ENCODE data around the gene SUMO1. TPM values are rescaled to one million over a fixed set of nuclear protein-coding genes. Genes with fewer than 3 reads are reported as not detected.

SUMO1 gene
- total and polyA plus RNA-seq, 2 of the 8 experiments (the other 6 are each of a cell fraction or from before 2014, with no cell fraction given): 108 to 238 TPM

- Histone ChIP-seq H3K4ac (replicated peaks; ENCODE audit: insufficient read length, low read depth, low read length) (no peak overlapping the region), H3K9ac (replicated peaks in 1 of 4; ENCODE audit: extremely low read depth in 1 of 4, low read depth in 3 of 4, low read length in 3 of 4) (no peak overlapping the region), H3K27ac (ENCODE audit: low read depth, low read length) (no peak overlapping the region), H3K27me3 (replicated peaks in 1 of 4; ENCODE audit: control insufficient read depth in 3 of 4, extremely low read depth in 1 of 4, insufficient read depth in 3 of 4, low read length in 3 of 4) (no peaks in the 10 kb centered on the region), H3K23me2 (ENCODE audit: low read depth, low read length) (no peaks in the 10 kb centered on the region), H2BK5ac (ENCODE audit: low read depth, low read length) (no peak overlapping the region), H3K14ac (ENCODE audit: insufficient read length) (no peak overlapping the region), H2AFZ (ENCODE audit: low read length) (no peak overlapping the region), H2BK12ac (ENCODE audit: low read depth, low read length) (no peak overlapping the region), H2AK5ac (ENCODE audit: low read depth, low read length) (no peak overlapping the region), H3K36me3 (ENCODE audit: control insufficient read depth in 2 of 4, insufficient read depth in 4 of 4, low read length in 3 of 4) (peaks cover 0 to 22% (median 3%) of the 10 kb centered on the region in 4 experiments; a peak in 3 of 8 replicates), H3K4me3 (ENCODE audit: extremely low read depth in 1 of 4, insufficient read depth in 2 of 4, low read depth in 3 of 4, low read length in 4 of 4) (no peak overlapping the region), H3K9me3 (ENCODE audit: insufficient read depth in 2 of 2, low read depth in 1 of 2, low read length in 1 of 2) (no peaks in the 10 kb centered on the region), H2BK120ac (replicated peaks; ENCODE audit: low read depth, low read length) (no peak overlapping the region), H2BK15ac (ENCODE audit: low read length) (no peak overlapping the region), H2BK20ac (ENCODE audit: low read length) (no peak overlapping the region), H4K5ac (ENCODE audit: insufficient read length, low read depth, low read length) (no peak overlapping the region), H3K4me2 (ENCODE audit: insufficient read depth in 1 of 2, low read depth in 2 of 2, low read length in 2 of 2) (no peak overlapping the region), H3K23ac (ENCODE audit: insufficient read length) (no peak overlapping the region), H4K91ac (replicated peaks; ENCODE audit: insufficient read length, low read length) (no peak overlapping the region), H4K20me1 (replicated peaks in 1 of 2; ENCODE audit: control insufficient read depth in 1 of 2, insufficient read depth in 2 of 2, low read length in 2 of 2) (no peaks in the 10 kb centered on the region), H4K8ac (ENCODE audit: extremely low read depth, insufficient read depth, low read length) (peak overlapping the region; percentile 23; the same call in 1 of the 2 replicates), H3K79me1 (ENCODE audit: low read depth, low read length) (peaks cover 4% of the 10 kb centered on the region; the same call in 1 of the 2 replicates), H3K79me2 (ENCODE audit: control insufficient read depth in 1 of 2, insufficient read depth in 2 of 2, low read length in 2 of 2) (no peaks in the 10 kb centered on the region), H3K56ac (replicated peaks; ENCODE audit: insufficient read length, low read depth, low read length) (no peak overlapping the region), H3K18ac (ENCODE audit: extremely low read depth, low read length) (no peak overlapping the region), H3K4me1 (replicated peaks in 1 of 4; ENCODE audit: control insufficient read depth in 3 of 4, insufficient read depth in 4 of 4, low read length in 3 of 4) (no peaks in the 10 kb centered on the region)
- DNase-seq (ENCODE audit: low read depth in 1 of 2, low spot score in 2 of 2): no peak
- ChIA-PET CTCF (ENCODE audit: partially characterized antibody) (interaction anchor here (1.8 kb wide), 1 partner anchor 10 kb away, joined by 5 read pairs; no protein-coding TSS in a partner anchor), POLR2A (ENCODE audit: partially characterized antibody) (interaction anchor here (0.7 to 0.8 kb wide), 2 partner anchors 8 to 36 kb away, joined by 3 read pairs; no protein-coding TSS in a partner anchor)
- 89% methylated on average over 21 of the region's 21 CpGs; no CpG with 5 or more reads in 1 of the 2 experiments for WGBS, 2 experiments (ENCODE audit: extremely low coverage in 1 of 2, insufficient coverage in 1 of 2, insufficient read length in 1 of 2, insufficient replicate concordance in 2 of 2, low coverage in 1 of 2, low lambda C conversion rate in 2 of 2, missing lambda C conversion rate in 1 of 2)
- FAIRE-seq: no peak
- no peak for TF ChIP-seq KDM4A (IDR thresholded peaks at IDR 0.05; ENCODE audit: low read depth, low read length, severe bottlenecking)
- no peak for TF ChIP-seq GABPA (IDR thresholded peaks at IDR 0.05; ENCODE audit: borderline replicate concordance, insufficient read depth, low read length)
- no peak for TF ChIP-seq SP4 (IDR thresholded peaks at IDR 0.05; ENCODE audit: low read length)
- no peak for TF ChIP-seq SP2 (IDR thresholded peaks at IDR 0.05; ENCODE audit: low read length)
Measured at GRCh38 chr2:202201220-202202160, 36.9 kb downstream of the SUMO1 start.
